Vagina (tissue), 2 donors: ENCODE results near the gene PCDHGC5. TPM values are rescaled to one million over a fixed set of nuclear protein-coding genes. Genes with fewer than 3 reads are reported as not detected.

ENCODE experiments used
- DNase-seq, 2 donors: peaks; one replicate each; pipeline ENCODE4 v3.0.0-alpha.2; 2017; ENCODE audit errors: extremely low spot score in 2 of 2
- H3K27ac ChIP-seq: fragments of 200-600 bp; sonication (generic); one replicate; pipeline ENCODE4 v1.5.1; 2019
- H3K27me3 ChIP-seq: fragments of 200-600 bp; sonication (generic); one replicate; pipeline ENCODE4 v1.5.1; 2019
- H3K36me3 ChIP-seq, 2 donors: fragments of 200-600 bp; sonication (generic); one replicate each; pipeline ENCODE4 v1.5.1; 2017 to 2019
- H3K4me1 ChIP-seq: fragments of 200-600 bp; sonication (generic); one replicate; pipeline ENCODE4 v1.5.1; 2019
- H3K4me3 ChIP-seq, 2 donors: fragments of 200-600 bp; sonication (generic); 1 replicate in 1 of 2; 2 replicates in 1 of 2; pipeline ENCODE4 v1.5.1; 2016 to 2019
- H3K9me3 ChIP-seq: fragments of 200-600 bp; sonication (generic); one replicate; pipeline ENCODE4 v1.5.1; 2019
- CTCF ChIP-seq, 3 experiments: fragments of 450-650 bp in 2 of 3; fragments of 200-600 bp in 1 of 3; sonication (generic) in 1 of 3; IDR thresholded peaks; one replicate each; pipeline ENCODE4 v1.5.1; 2017 to 2019; ENCODE audit warnings: antibody characterized with exemption in 3 of 3, mild to moderate bottlenecking in 2 of 3, moderate library complexity in 2 of 3
- POLR2A ChIP-seq, 2 donors: fragments of 450-650 bp; IDR thresholded peaks; one replicate each; pipeline ENCODE4 v1.6.1; 2017; ENCODE audit warnings: antibody characterized with exemption in 2 of 2, mild to moderate bottlenecking in 2 of 2, moderate library complexity in 2 of 2
- POLR2AphosphoS5 ChIP-seq, 2 donors: sonication (generic); formaldehyde crosslinking; IDR thresholded peaks; one replicate each; pipeline ENCODE4 v1.9.0; 2017; ENCODE audit warnings: antibody characterized with exemption in 2 of 2, mild to moderate bottlenecking in 2 of 2, low read depth in 1 of 2; ENCODE audit not compliant: insufficient read depth in 1 of 2
- intact Hi-C: fragments of 100-400 bp; cut with DNase I; formaldehyde crosslinking; loops from one replicate; pipeline ENCODE4 v1.15.1; 2023
- total RNA-seq: library from RNA; depleted of rRNA; stranded (reverse); fragments of >200 nt; gene quantifications from one replicate; pipeline ENCODE4 v1.2.3, GENCODE V29; 2016

The PCDHGC5 gene
- total RNA-seq, 1 donor from 2014 or later, result 3.4 TPM

- DNase-seq, result no peak
- H3K27ac ChIP-seq, result no peak overlapping the region
- TF ChIP-seq CTCF (IDR thresholded peaks at IDR 0.05) (no peak), POLR2A (IDR thresholded peaks at IDR 0.05) (no peak), POLR2AphosphoS5 (IDR thresholded peaks at IDR 0.05; ENCODE audit: insufficient read depth in 1 of 2, low read depth in 1 of 2) (no peak)
- H3K27me3 ChIP-seq, result no peaks in the 10 kb centered on the region
- H3K4me1 ChIP-seq, result peaks cover 65% of the 10 kb centered on the region
- H3K9me3 ChIP-seq, result no peaks in the 10 kb centered on the region
- H3K4me3 ChIP-seq, result no peak overlapping the region
- intact Hi-C loops, result no loop called here
- peaks cover 0 to 7% of the 10 kb centered on the region in 2 donors for H3K36me3 ChIP-seq
Measured at GRCh38 chr5:141490271-141490670, 1.4 kb downstream of the PCDHGC5 start.

GRCh38 chr5:141490771-141491170, 1.9 kb downstream of the PCDHGC5 start:
- TF ChIP-seq POLR2AphosphoS5 (IDR thresholded peaks at IDR 0.05; ENCODE audit: insufficient read depth in 1 of 2, low read depth in 1 of 2) (no peak), POLR2A (IDR thresholded peaks at IDR 0.05) (no peak), CTCF (IDR thresholded peaks at IDR 0.05) (no peak)
- peaks cover 0 to 7% of the 10 kb centered on the region in 2 donors for H3K36me3 ChIP-seq
- DNase-seq, result no peak
- no peak overlapping the region for H3K27ac ChIP-seq
- no peaks in the 10 kb centered on the region for H3K27me3 ChIP-seq
- intact Hi-C loops, result no loop called here
- no peak overlapping the region for H3K4me3 ChIP-seq
- peaks cover 64% of the 10 kb centered on the region for H3K4me1 ChIP-seq
- H3K9me3 ChIP-seq, result no peaks in the 10 kb centered on the region

GRCh38 chr5:141491323-141492167, 2.7 kb downstream of the PCDHGC5 start:
- no peak for DNase-seq
- no peak overlapping the region for H3K4me3 ChIP-seq
- H3K36me3 ChIP-seq, result peaks cover 0 to 7% of the 10 kb centered on the region in 2 donors
- no peaks in the 10 kb centered on the region for H3K27me3 ChIP-seq
- peaks cover 63% of the 10 kb centered on the region for H3K4me1 ChIP-seq
- TF ChIP-seq POLR2A (IDR thresholded peaks at IDR 0.05) (no peak), POLR2AphosphoS5 (IDR thresholded peaks at IDR 0.05; ENCODE audit: insufficient read depth in 1 of 2, low read depth in 1 of 2) (no peak), CTCF (IDR thresholded peaks at IDR 0.05) (no peak)
- intact Hi-C loops, result no loop called here
- H3K9me3 ChIP-seq, result no peaks in the 10 kb centered on the region
- no peak overlapping the region for H3K27ac ChIP-seq

- H3K4me1 ChIP-seq, result peaks cover 63% of the 10 kb centered on the region
- no peak for DNase-seq
- no peak overlapping the region for H3K4me3 ChIP-seq
- H3K9me3 ChIP-seq, result no peaks in the 10 kb centered on the region
- TF ChIP-seq POLR2AphosphoS5 (IDR thresholded peaks at IDR 0.05; ENCODE audit: insufficient read depth in 1 of 2, low read depth in 1 of 2) (no peak), CTCF (IDR thresholded peaks at IDR 0.05) (no peak), POLR2A (IDR thresholded peaks at IDR 0.05) (no peak)
- intact Hi-C loops, result no loop called here
- peaks cover 0 to 3% of the 10 kb centered on the region in 2 donors for H3K36me3 ChIP-seq
- no peak overlapping the region for H3K27ac ChIP-seq
- no peaks in the 10 kb centered on the region for H3K27me3 ChIP-seq
Measured at GRCh38 chr5:141492168-141492885, 3.4 kb downstream of the PCDHGC5 start.
